GM12891 (cell line): ENCODE data around the gene PCSK5.

Experiments used
- PAX5 ChIP-seq: IDR thresholded peaks from 2 replicates; pipeline ENCODE4 v1.6.1; 2011; ENCODE audit warnings: low read length, moderate library complexity, mild to moderate bottlenecking; ENCODE audit not compliant: insufficient read depth, severe bottlenecking
- POLR2A ChIP-seq: IDR thresholded peaks from 2 replicates; pipeline ENCODE4 v1.6.1; 2011; ENCODE audit warnings: low read depth, low read length, control low read depth
- POLR2AphosphoS5 ChIP-seq: IDR thresholded peaks from 2 replicates; pipeline ENCODE4 v1.6.1; 2011; ENCODE audit warnings: low read depth, low read length, control low read depth
- SPI1 ChIP-seq: IDR thresholded peaks from 2 replicates; pipeline ENCODE4 v1.6.1; 2011; ENCODE audit warnings: low read depth, low read length, control low read depth
- TAF1 ChIP-seq: IDR thresholded peaks from 2 replicates; pipeline ENCODE4 v1.6.1; 2011; ENCODE audit warnings: low read depth, low read length, control low read depth

GRCh38 chr9:76192013-76192412 lies 301.5 kb downstream of the PCSK5 start:
- no peak for TF ChIP-seq PAX5
- TF ChIP-seq POLR2A = no peak
- TF ChIP-seq POLR2AphosphoS5 = no peak
- no peak for TF ChIP-seq TAF1
- TF ChIP-seq SPI1 = no peak
